Heart left ventricle (tissue), 16 donors: ENCODE measurements around the gene MRPL20. TPM values are rescaled to one million over a fixed set of nuclear protein-coding genes. Genes with fewer than 3 reads are reported as not detected.
"Not testable (repeated sequence)": the region's sequence is repeated elsewhere in the genome, so short reads cannot be mapped to it uniquely, and the experiment has no call there.

Experiments used
- ATAC-seq, 4 donors: fragments of 200-7000 bp; cut with Tn5 transposase; one replicate each; pipeline ENCODE4 v1.9.1; 2020 to 2022; ENCODE audit warnings: moderate library complexity in 4 of 4, mild to moderate bottlenecking in 3 of 4, moderate number of reproducible peaks in 1 of 4
- DNase-seq, 5 donors: peaks; one replicate each; pipeline ENCODE4 v3.0.0-alpha.2; 2020
- H3K27ac ChIP-seq, 12 donors: fragments of 200-600 bp; sonication (generic) in 4 of 12; one replicate each; pipeline versions ENCODE4 v1.5.0 to v1.8.0; 2016 to 2022; ENCODE audit warnings: mild to moderate bottlenecking in 2 of 12
- H3K27me3 ChIP-seq, 9 donors: fragments of 200-600 bp; sonication (generic) in 2 of 9; one replicate each; pipeline versions ENCODE4 v1.5.1 to v1.8.0; 2016 to 2022; ENCODE audit warnings: mild to moderate bottlenecking in 3 of 9
- H3K36me3 ChIP-seq, 9 donors: fragments of 200-600 bp; sonication (generic) in 2 of 9; one replicate each; pipeline versions ENCODE4 v1.5.0 to v1.8.0; 2018 to 2022; ENCODE audit warnings: mild to moderate bottlenecking in 2 of 9
- H3K4me1 ChIP-seq, 12 donors: fragments of 200-600 bp; sonication (generic) in 4 of 12; one replicate each; pipeline versions ENCODE4 v1.5.0 to v1.8.0; 2016 to 2022; ENCODE audit warnings: mild to moderate bottlenecking in 3 of 12
- H3K4me3 ChIP-seq, 12 donors: fragments of 200-600 bp; sonication (generic) in 4 of 12; one replicate each; pipeline versions ENCODE4 v1.5.0 to v1.8.0; 2017 to 2022; ENCODE audit warnings: mild to moderate bottlenecking in 9 of 12, moderate library complexity in 4 of 12
- H3K9me3 ChIP-seq, 12 donors: fragments of 200-600 bp; sonication (generic) in 4 of 12; one replicate each; pipeline versions ENCODE4 v1.5.0 to v1.8.0; 2016 to 2022; ENCODE audit warnings: mild to moderate bottlenecking in 1 of 12
- POLR2A ChIP-seq, 2 donors: fragments of 450-650 bp; IDR thresholded peaks; one replicate each; pipeline ENCODE4 v1.6.1; 2017; ENCODE audit warnings: antibody characterized with exemption in 2 of 2, mild to moderate bottlenecking in 2 of 2, moderate library complexity in 2 of 2
- WGBS, 4 donors: extraction: QIAGEN DNeasy Blood & Tissue Kit in 2 of 4; methylation state at CpG; one replicate each; pipeline versions ENCODE4 v1.1.5 to v1.1.7; 2013 to 2018; 5-methylcytosine and 5-hydroxymethylcytosine counted together
- intact Hi-C, 10 donors: fragments of 100-400 bp; cut with DNase I; formaldehyde crosslinking; loops; one replicate each; pipeline versions ENCODE4 v1.11.1 to v1.14.2; 2022
- long read RNA-seq, 3 donors: library from polyadenylated mRNA; unstranded; transcript quantifications; one replicate each; pipeline ENCODE4 v2.0.0, GENCODE V29; 2020 to 2021
- polyA plus RNA-seq, 2 donors: library from polyadenylated mRNA; stranded (reverse); fragments of 200-250 nt; gene quantifications; one replicate each; pipeline ENCODE4 v1.2.3, GENCODE V29; 2013
- total RNA-seq, 9 donors: library from RNA; depleted of rRNA in 2 of 9; stranded (reverse); fragments of >200 nt in 2 of 9; fragmentation: NEBNext Ultra II Directional in 3 of 9; extraction: Animal tissue kit (Norgen Biotek cat#: 25700) in 3 of 9; gene quantifications; one replicate each; pipeline versions ENCODE4 v1.1.0 to v1.2.4, GENCODE V29; 2016 to 2023
- TF ChIP-seq, protein P1 (sequence below), 12 donors: fragments of 200-600 bp; sonication (generic) in 4 of 12; IDR thresholded peaks; one replicate each; pipeline versions ENCODE4 v1.5.0 to v1.8.0; 2018 to 2022; ENCODE audit warnings: antibody characterized with exemption in 12 of 12, mild to moderate bottlenecking in 5 of 12
- donor health status: ischemic (EF 13 %, LVEDD 7.1; RV severe dilation, severe dysfunction).
- donor health status: healthy with polysubstance abuse.
- donor health status: DM: no; HTN: yes; CAD: no.
- donor health status: DM: no; HTN: no; CAD: no.
- donor health status: ischemic (EF 25% LVEDD 6.9; RV normal size, moderate dysfunction).
- donor health status: ischemic (EF 25% LVEDD 5.7; RV mildly dilated, moderate dysfunction).
- donor health status: healthy.
- donor health status: DM: yes; HTN: yes; CAD: no.
- donor health status: ischemic (EF 35%, LVEDD 5.7; RV mildly dilated, moderate dysfunction).
- donor health status: nonischemic (EF 11% LVEDD 7.7; RV severe dilation, severe dysfunction).
- donor health status: DM: yes; HTN: yes; CAD: no.
- donor health status: PGD.
- donor health status: ischemic (EF 29% LVEDD 5.4; RV normal size, mild dysfunction).
- donor health status: nonischemic (EF 23%, LVEDD 6.1; RV moderate dilation, normal function).

Gene MRPL20
- total RNA-seq, result 100 to 1,000 TPM; 112 to 208 (median 128) TPM
- polyA plus RNA-seq, result 100 to 1,000 TPM; 147 to 238 TPM
- long read RNA-seq, donor 1, transcript MRPL20-201 (4 exons, 721 nt), result major isoform, 68 of 84 reads
- long read RNA-seq, donor 1, partial matches to known transcripts, result 4 of 84 reads
- long read RNA-seq, donor 1, other reads (novel, unspliced or antisense), result 12 of 84 reads
- long read RNA-seq, donor 2, transcript MRPL20-201 (4 exons, 721 nt), result major isoform, 51 of 57 reads
- long read RNA-seq, donor 2, partial matches to known transcripts, result 3 of 57 reads
- long read RNA-seq, donor 2, other reads (novel, unspliced or antisense), result 3 of 57 reads
- long read RNA-seq, donor 3, transcript MRPL20-201 (4 exons, 721 nt), result major isoform, 38 of 51 reads
- long read RNA-seq, donor 3, partial matches to known transcripts, result 7 of 51 reads
- long read RNA-seq, donor 3, other reads (novel, unspliced or antisense), result 5 of 51 reads

- ATAC-seq (peak; percentile 92 to 100 (median 98)), DNase-seq (peak; percentile 94 to 97 (median 96))
- H3K4me1 ChIP-seq, result peaks cover 5 to 43% (median 33%) of the 10 kb centered on the region in 12 donors
- H3K4me3 ChIP-seq, result peak within 1 kb of the TSS; percentile 61 to 100 (median 94)
- peaks cover 0 to 43% (median 37%) of the 10 kb centered on the region in 9 donors for H3K36me3 ChIP-seq
- H3K27me3 ChIP-seq, result no peaks in the 10 kb centered on the region
- H3K27ac ChIP-seq, result peak within 1 kb of the TSS; percentile 72 to 94 (median 88)
- H3K9me3 ChIP-seq, result no peaks in the 10 kb centered on the region
- TF ChIP-seq, protein P1, sequence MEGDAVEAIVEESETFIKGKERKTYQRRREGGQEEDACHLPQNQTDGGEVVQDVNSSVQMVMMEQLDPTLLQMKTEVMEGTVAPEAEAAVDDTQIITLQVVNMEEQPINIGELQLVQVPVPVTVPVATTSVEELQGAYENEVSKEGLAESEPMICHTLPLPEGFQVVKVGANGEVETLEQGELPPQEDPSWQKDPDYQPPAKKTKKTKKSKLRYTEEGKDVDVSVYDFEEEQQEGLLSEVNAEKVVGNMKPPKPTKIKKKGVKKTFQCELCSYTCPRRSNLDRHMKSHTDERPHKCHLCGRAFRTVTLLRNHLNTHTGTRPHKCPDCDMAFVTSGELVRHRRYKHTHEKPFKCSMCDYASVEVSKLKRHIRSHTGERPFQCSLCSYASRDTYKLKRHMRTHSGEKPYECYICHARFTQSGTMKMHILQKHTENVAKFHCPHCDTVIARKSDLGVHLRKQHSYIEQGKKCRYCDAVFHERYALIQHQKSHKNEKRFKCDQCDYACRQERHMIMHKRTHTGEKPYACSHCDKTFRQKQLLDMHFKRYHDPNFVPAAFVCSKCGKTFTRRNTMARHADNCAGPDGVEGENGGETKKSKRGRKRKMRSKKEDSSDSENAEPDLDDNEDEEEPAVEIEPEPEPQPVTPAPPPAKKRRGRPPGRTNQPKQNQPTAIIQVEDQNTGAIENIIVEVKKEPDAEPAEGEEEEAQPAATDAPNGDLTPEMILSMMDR (IDR thresholded peaks at IDR 0.05), result no peak
- peak in 1 of 2 donors; percentile 71 for TF ChIP-seq POLR2A (IDR thresholded peaks at IDR 0.05)
- intact Hi-C loops, result loop anchor here in 6 of 10 donors (2.0 to 10.0 kb wide), 4 partner anchors 24 to 98 kb away; no protein-coding TSS in a partner anchor
- 0 to 1% (median 0%) methylated on average over 31 to 98 of the region's 98 CpGs for WGBS, 4 donors
These were observed at the start of gene MRPL20 for GRCh38 chr1:1406821-1407635. Gene MRPL20 (minus strand): TSS chr1:1407293. CDS start chr1:1407217, 76 bp downstream.

DNA sequence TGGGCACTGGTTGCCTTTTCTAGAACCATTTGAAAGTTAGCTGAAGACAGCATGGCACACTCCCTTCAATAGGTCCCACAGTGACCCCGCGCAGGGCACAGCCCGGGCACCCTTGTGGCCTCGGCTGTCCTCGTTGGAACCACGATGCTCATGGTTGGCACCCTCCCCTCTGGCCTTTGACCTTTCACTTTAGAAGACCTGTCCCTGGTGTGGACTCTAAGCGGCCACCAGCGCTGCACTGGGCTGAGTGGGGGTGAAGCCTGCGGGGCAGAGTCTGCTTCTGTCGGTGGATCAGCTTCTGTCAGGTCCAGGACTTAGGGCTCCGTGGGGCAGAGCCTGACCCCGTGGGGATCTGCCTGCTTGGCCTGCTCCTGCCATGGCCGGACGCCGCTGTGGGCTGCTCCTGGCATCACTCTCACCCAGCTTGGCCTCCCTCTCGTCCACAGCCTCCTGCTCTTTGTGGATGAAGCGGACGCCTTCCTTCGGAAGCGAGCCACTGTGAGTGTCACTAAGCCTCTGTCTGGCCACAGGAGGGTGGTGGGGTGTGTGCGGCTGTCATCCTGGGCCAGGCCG lies 49.7 kb upstream of the MRPL20 start:
- not testable (repeated sequence) for DNase-seq

DNA sequence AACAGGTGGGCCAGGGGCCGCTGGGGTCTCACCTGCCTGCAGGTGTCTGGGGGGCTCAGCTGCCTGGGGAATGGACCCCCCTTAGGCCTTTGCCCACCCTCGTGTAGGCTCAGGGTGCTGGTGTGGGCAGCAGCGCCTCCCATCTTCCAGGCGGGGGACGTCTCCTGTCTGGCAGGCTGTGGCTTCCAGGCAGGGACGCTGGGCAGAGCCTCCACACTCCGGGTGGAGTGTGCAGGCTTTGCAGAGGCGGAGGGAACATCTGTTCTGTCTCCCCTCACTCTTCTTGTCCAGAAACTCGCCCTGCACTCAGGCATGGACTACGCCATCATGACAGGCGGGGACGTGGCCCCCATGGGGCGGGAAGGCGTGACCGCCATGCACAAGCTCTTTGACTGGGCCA lies 48.8 kb upstream of the MRPL20 start:
- 57 to 100% (median 77%) methylated on average over 1 to 4 of the region's 15 CpGs; no CpG with 5 or more reads in 1 of the 4 donors for WGBS, 4 donors
- DNase-seq, H3K4me1 ChIP-seq, H3K27me3 ChIP-seq, H3K4me3 ChIP-seq, intact Hi-C loops, ATAC-seq, H3K36me3 ChIP-seq, H3K9me3 ChIP-seq, H3K27ac ChIP-seq: not testable (repeated sequence)

More for the DNA sequence above, 49.7 kb upstream of the MRPL20 start:
- intact Hi-C loops, H3K9me3 ChIP-seq, H3K4me3 ChIP-seq, H3K4me1 ChIP-seq, H3K27ac ChIP-seq, H3K27me3 ChIP-seq, H3K36me3 ChIP-seq, ATAC-seq: not testable (repeated sequence)
- WGBS, 4 donors, result 82 to 89% (median 86%) methylated on average over 16 to 18 of the region's 22 CpGs

GRCh38 chr1:1455366-1455884 lies 48.3 kb upstream of the MRPL20 start:
- H3K4me3 ChIP-seq, result no peak overlapping the region
- ATAC-seq (no peak), DNase-seq (no peak)
- TF ChIP-seq POLR2A (IDR thresholded peaks at IDR 0.05), result no peak
- TF ChIP-seq, protein P1 (IDR thresholded peaks at IDR 0.05), result no peak
- H3K4me1 ChIP-seq, result no peaks in the 10 kb centered on the region
- H3K27ac ChIP-seq, result no peak overlapping the region
- no peaks in the 10 kb centered on the region for H3K9me3 ChIP-seq
- intact Hi-C loops, result no loop called here
- 83 to 89% (median 86%) methylated on average over 27 to 30 of the region's 30 CpGs for WGBS, 4 donors
- H3K36me3 ChIP-seq, result no peaks in the 10 kb centered on the region
- no peaks in the 10 kb centered on the region for H3K27me3 ChIP-seq

DNA sequence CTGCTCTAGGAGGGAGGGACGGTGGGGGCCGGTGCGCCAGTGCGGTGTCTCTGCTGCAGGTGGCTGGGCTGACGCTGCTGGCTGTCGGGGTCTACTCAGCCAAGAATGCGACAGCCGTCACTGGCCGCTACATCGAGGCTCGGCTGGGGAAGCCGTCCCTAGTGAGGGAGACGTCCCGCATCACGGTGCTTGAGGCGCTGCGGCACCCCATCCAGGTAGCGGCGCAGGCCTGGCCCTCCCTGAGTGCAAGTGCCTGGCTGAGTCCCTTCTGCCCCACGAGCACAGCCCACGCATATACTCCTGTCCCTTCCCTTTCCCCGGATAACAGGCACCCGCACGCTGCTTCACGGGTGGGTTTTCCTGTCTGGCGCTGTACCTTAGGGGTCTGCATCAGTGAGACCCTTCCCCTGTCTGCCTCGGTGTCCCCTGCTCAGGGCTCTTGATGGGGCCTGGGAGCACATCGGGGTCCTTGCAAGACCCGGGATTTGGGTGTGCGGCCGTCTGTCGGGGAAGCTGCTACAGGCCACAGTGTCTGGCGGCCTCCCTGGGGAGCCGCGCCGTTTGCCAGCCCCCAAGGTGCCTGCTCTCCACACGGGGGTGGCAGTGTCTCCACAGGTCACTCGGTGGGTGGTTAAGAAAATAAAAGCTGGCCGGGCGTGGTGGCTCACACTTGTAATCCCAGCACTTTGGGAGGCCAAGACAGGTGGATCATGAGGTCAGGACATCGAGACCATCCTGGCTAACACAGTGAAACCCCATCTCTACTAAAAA lies 47.4 kb upstream of the MRPL20 start:
- ATAC-seq, H3K9me3 ChIP-seq, H3K4me3 ChIP-seq, H3K27me3 ChIP-seq, H3K36me3 ChIP-seq, DNase-seq, H3K4me1 ChIP-seq, H3K27ac ChIP-seq, intact Hi-C loops: not testable (repeated sequence)
- WGBS, 4 donors, result 76 to 92% (median 81%) methylated on average over 7 to 37 of the region's 41 CpGs
